HT-29 (cell line): ENCODE results near the gene CEACAM21. TPM values are rescaled to one million over a fixed set of nuclear protein-coding genes. Genes with fewer than 3 reads are reported as not detected.
"Not testable (repeated sequence)": the region's sequence is repeated elsewhere in the genome, so short reads cannot be mapped to it uniquely, and the experiment has no call there.

Experiments used
- DNase-seq: peaks from one replicate; pipeline ENCODE4 v3.0.0-alpha.2; 2015; ENCODE audit warnings: low spot score
- total RNA-seq: library from RNA; depleted of rRNA; stranded (reverse); fragments of >200 nt; shearing (Covaris generic); gene quantifications from 2 replicates; pipeline ENCODE4 v1.2.3, GENCODE V29; 2014

Gene CEACAM21
- total RNA-seq, 1 experiment from 2014 or later, result not detected

- no peak for DNase-seq
Observed at GRCh38 chr19:41548954-41549688, 26.8 kb upstream of the CEACAM21 start.

DNA sequence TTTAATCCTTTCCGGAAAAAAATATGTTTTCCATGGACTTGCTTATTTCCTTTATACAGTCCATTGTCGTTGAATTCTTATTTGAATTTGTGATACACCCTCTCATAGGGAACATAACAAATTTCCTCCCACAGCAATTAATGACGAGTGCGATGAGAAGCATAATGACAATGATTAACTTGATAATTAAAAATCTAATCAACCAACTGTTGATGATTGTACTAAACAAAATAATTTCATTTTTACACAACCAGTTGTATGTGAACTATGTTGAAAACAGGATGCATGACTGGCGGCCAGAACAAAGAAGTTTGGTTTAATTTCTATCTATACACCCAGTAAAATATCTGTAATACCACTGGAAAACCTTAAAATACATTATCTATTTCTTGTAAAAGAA is 26.1 kb upstream of the CEACAM21 start:
- DNase-seq, result no peak

- no peak for DNase-seq
Observed at GRCh38 chr19:41551212-41551610, 24.8 kb upstream of the CEACAM21 start.

- no peak for DNase-seq
Observed at GRCh38 chr19:41551711-41552110, 24.3 kb upstream of the CEACAM21 start.

- DNase-seq, result no peak
Observed at GRCh38 chr19:41552558-41552957, 23.4 kb upstream of the CEACAM21 start.

GRCh38 chr19:41553804-41554203 is 22.2 kb upstream of the CEACAM21 start:
- no peak for DNase-seq

- no peak for DNase-seq
Observed at GRCh38 chr19:41554907-41555306, 21.1 kb upstream of the CEACAM21 start.

- DNase-seq, result no peak
Observed at GRCh38 chr19:41555748-41556147, 20.2 kb upstream of the CEACAM21 start.

DNA sequence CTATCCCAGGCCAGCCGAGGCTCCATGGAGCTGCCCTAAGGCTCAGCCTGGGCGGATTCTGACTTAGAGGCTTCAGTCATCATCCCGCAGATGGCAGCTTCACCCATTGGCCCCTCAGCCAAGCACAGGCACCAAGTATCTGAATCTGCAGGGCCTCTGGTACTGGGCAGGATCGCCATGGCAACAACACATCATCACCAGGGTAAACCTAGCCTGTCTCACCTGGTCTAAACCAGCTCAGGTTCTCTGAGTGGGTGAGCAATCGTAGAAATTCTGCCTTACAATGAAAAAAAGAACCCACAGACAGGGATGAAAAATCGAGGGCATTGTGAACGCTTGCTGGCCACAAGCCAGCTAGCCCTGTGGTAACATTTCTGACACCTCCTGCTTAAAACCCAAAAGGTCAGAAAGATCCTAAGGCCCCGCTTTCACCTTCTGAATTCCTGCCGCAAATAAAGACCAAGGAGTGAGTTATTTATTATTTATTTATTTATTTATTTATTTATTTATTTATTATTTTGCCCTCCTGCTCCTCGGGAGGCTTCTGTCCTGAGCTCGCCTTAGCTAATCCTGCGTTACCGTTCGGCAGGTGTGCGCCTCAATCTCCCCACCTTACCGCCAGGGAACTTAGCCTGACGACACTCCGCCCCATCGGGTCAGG is 12.0 kb upstream of the CEACAM21 start:
- peak; percentile 60 for DNase-seq

DNA sequence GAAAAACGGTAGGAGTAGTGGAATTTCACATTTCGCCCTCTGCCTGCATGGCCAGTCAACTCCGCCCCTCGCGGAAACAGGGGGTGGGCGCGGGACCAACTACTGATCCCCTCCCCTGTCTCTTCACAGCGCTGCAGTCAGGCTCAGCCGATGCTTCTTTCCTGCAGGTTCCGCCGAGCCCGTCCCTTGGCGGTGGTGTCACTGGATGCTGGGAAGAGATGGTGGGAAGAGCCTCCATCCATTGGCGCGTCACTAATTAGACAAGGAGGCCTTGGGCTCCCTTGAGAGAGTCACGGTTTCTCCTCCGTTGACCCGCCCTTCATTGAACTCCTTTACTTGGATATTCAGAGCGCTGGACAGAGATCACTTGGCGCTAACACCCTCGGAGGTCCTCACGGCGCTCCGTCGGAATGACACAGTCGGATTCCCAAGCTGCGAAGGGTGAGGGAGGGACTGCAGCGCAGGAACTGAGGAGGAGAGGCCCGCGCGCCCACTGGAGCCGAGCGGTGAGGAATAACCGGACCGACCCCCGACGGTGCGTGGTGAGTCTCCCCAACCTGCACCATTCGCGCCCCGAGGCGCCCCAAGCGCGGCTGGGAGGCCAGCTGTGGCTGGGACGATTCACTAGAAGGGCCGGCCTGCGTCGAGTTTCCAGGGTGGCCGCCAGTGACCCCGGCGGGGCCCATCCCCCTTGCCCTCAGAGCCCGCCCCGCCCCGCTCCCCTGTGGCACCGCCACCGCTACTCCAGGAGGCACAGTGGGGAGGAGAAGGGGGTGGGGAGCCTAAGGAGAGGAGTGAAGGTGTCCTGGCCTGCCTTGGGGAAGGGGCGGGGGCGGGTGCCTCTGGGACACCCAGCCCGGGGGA is 11.2 kb upstream of the CEACAM21 start:
- no peak for DNase-seq

DNA sequence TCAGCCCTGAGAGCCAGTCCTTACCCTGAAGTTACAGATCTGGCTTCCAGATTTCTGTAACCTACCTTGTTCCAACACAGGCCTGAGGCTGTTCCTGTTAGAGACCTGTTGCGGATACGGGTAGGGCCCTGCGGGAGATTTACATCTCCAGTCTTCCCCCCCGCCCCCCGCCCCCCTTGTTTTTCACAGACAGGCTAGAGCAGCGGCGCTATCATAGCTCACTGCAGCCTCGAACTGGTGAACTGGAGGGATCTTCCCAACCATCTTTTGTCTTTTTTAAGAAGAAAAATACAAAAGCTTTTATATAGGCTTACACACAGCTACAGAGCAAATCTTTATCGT is 10.6 kb upstream of the CEACAM21 start:
- DNase-seq, result no peak

DNA sequence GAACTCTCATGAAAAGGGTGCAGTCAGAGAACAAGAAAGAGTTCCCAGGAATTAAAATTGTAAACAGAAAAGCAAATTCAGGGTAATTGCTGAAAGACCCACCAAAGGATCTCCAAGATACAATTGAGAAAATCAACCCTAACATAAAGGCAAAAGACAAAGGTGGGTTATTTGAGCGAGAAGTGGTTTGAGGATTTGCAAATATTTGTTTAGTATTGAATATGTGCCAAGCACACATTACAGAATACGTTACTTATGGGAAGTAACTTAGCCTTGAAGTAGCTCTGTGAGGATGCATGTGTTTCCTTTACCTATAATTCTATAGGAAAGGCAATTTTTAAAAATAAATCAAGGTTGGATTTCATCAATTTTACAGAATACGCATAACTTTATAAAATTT is 10.0 kb upstream of the CEACAM21 start:
- no peak for DNase-seq

DNA sequence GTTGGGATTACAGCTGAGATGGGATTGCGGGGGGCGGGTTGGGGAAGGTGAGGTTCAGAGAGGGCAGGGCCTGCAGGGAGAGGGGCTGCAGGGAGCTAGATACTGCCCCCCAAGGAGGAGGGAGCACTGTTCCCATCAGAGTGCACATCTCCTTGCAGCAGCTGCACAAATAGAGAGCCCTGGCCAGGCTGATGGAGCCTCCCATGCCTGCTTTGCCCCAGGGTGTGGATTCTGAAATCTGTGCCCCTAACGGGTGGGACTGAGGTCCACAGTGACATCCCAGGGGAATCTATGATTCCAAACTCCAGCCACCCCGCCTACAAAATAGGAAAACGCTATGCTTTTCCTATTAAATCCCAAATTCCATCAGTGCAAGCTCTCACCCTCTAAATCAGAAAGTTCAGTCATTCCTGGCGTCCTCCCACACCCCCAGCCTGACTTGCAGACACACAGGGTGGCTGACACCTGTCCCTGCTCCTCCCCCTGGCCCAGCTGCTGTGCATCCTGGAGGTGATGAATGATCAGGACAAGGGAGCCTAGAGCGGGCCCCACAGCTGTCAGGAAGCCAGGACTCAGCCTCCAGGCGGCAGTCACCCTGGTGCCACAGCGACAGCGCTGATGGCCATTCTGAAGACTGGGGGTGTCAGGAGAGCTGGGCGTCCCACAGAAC is 6.3 kb upstream of the CEACAM21 start:
- no peak for DNase-seq

- no peak for DNase-seq
Observed at GRCh38 chr19:41570179-41570578, 5.8 kb upstream of the CEACAM21 start.

GRCh38 chr19:41570639-41571112 is 5.3 kb upstream of the CEACAM21 start:
- DNase-seq, result peak; percentile 96

DNA sequence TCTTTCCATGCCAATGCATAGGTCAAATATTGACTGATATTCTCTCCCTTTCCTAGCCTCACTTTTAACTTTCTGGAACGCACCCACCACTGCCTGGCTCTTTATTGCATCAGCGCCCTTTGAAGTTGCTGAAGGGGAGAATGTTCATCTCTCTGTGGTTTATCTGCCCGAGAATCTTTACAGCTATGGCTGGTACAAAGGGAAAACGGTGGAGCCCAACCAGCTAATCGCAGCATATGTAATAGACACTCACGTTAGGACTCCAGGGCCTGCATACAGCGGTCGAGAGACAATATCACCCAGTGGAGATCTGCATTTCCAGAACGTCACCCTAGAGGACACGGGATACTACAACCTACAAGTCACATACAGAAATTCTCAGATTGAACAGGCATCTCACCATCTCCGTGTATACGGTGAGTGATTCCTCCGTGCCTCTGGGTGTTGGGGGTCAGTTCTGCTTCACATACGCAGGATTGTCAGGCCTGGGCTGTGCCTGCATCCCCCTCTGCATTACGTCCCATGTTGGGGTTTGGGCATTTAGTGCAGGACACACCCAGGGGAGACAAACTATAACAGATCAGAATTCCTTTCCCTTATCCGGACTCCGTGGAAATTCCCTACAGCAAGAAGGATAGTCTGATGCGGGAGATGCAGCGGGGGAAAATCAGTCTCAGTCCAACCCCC is 1.3 kb downstream of the CEACAM21 start:
- DNase-seq, result no peak

GRCh38 chr19:41577833-41578232 is 1.9 kb downstream of the CEACAM21 start:
- no peak for DNase-seq

- DNase-seq, result no peak
Observed at GRCh38 chr19:41578886-41579285, 2.9 kb downstream of the CEACAM21 start.

- DNase-seq, result not testable (repeated sequence)
Observed at GRCh38 chr19:41581068-41581467, 5.1 kb downstream of the CEACAM21 start.

DNA sequence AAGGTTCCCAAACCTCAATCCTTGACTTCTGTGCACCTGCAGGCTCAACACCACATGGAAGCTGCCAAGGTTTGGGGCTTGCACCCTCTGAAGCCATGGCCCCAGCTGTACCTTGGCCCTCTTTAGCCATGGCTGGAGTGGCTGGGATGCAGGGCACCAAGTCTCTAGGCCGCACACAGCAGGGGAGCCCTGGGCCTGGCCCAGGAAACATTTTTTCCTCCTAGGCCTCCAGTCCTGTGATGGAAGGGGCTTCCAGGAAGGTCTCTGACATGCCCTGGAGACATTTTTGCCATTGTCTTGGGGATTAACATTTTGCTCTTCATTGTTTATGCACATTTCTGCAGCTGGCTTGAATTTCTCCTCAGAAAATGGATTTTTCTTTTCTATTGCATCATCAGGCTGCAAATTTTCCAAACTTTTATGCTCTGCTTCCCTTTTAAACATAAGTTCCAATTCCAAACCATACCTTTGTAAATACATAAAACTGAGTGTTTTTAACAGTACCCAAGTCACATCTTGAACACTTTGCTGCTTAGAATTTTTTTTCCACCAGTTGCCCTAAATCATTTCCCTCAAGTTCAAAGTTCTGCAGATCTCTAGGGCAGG is 6.7 kb downstream of the CEACAM21 start:
- DNase-seq, result not testable (repeated sequence)
